K562 (cell line): Measurements from ENCODE around the gene LY6G6C. TPM values are rescaled to one million over a fixed set of nuclear protein-coding genes. Genes with fewer than 3 reads are reported as not detected.

Experiments used
- ARID3B ChIP-seq: fragments of 250-450 bp; sonication (Bioruptor Pico); IDR thresholded peaks from 2 replicates; pipeline ENCODE4 v1.4.0; 2020; ENCODE audit warnings: borderline replicate concordance
- CHCHD3 ChIP-seq: fragments of 250-450 bp; sonication (Bioruptor Pico); IDR thresholded peaks from 2 replicates; pipeline ENCODE4 v2.1.2; 2022; ENCODE audit warnings: mild to moderate bottlenecking
- CTBP1 ChIP-seq: fragments of 450-650 bp; IDR thresholded peaks from 2 replicates; pipeline ENCODE4 v1.6.1; 2016; ENCODE audit warnings: borderline replicate concordance
- MAZ ChIP-seq, 2 experiments: fragments of 450-650 bp in 1 of 2; sonication (generic) in 1 of 2; formaldehyde crosslinking; IDR thresholded peaks in 1 of 2; conservative IDR thresholded peaks in 1 of 2; 2 replicates each; pipeline versions ENCODE4 v1.4.0 to v1.5.0; 2020; ENCODE audit warnings: mild to moderate bottlenecking in 1 of 2, missing genetic modification reagents in 1 of 2
- POLR2AphosphoS5 ChIP-seq: IDR thresholded peaks from 2 replicates; pipeline ENCODE4 v1.6.1; 2011; ENCODE audit warnings: mild to moderate bottlenecking, low read depth, low read length, moderate library complexity; ENCODE audit not compliant: control insufficient read depth, insufficient read depth
- SMARCC2 ChIP-seq: fragments of 450-650 bp; IDR thresholded peaks from 2 replicates; pipeline ENCODE4 v1.6.1; 2017; ENCODE audit warnings: antibody characterized with exemption, moderate library complexity, mild to moderate bottlenecking, low read depth
- TAL1 ChIP-seq: fragments of 450-650 bp; IDR thresholded peaks from 2 replicates; pipeline ENCODE4 v1.6.1; 2016; ENCODE audit warnings: mild to moderate bottlenecking
- ZEB2 ChIP-seq: fragments of 450-650 bp; IDR thresholded peaks from 2 replicates; pipeline ENCODE4 v1.6.1; 2016
- ZFP1 ChIP-seq: fragments of 450-650 bp; formaldehyde crosslinking; IDR thresholded peaks from 2 replicates; pipeline ENCODE4 v1.4.0; 2020; ENCODE audit warnings: mild to moderate bottlenecking, mixed read lengths
- ZNF444 ChIP-seq: fragments of 250-450 bp; sonication (Bioruptor Pico); IDR thresholded peaks from 2 replicates; pipeline ENCODE4 v1.4.0; 2020; ENCODE audit warnings: mild to moderate bottlenecking, moderate library complexity
- polyA plus RNA-seq, 8 experiments: library from polyadenylated mRNA; depleted of rRNA in 4 of 8; stranded (reverse) in 5 of 8; unstranded in 3 of 8; fragments of >200 nt; fragmentation: Nextera tagmentation in 2 of 8; fragmentation: Illumina TruSeq in 1 of 8; extraction: Ambion mirVana in 2 of 8; extraction: Trizol in 1 of 8; gene quantifications; 2 replicates each; pipeline versions ENCODE4 v1.2.1 to v1.2.3, GENCODE V29; 2011 to 2014; ENCODE audit warnings: inconsistent platforms in 1 of 8, missing spikeins in 1 of 8
- total RNA-seq, 7 experiments: library from RNA; depleted of rRNA in 6 of 7; stranded (reverse); fragments of >200 nt in 6 of 7; fragmentation: Illumina TruSeq in 2 of 7; extraction: Trizol in 2 of 7; gene quantifications; 2 replicates each; pipeline versions ENCODE4 v1.2.1 to v1.2.3, GENCODE V29; 2011 to 2021; ENCODE audit warnings: low replicate concordance in 1 of 7
- TF ChIP-seq, protein P1 (sequence below): fragments of 450-650 bp; conservative IDR thresholded peaks from 2 replicates; pipeline ENCODE4 v1.6.1; 2016; ENCODE audit warnings: missing genetic modification characterization, low read depth, mild to moderate bottlenecking, control low read depth, missing compliant biosample characterization
- TF ChIP-seq, protein P2 (sequence below): fragments of 450-650 bp; formaldehyde crosslinking; IDR thresholded peaks from 2 replicates; pipeline ENCODE4 v1.4.0; 2020; ENCODE audit warnings: mild to moderate bottlenecking, moderate library complexity
- TF ChIP-seq, protein P3 (sequence below): fragments of 250-450 bp; sonication (Bioruptor Pico); IDR thresholded peaks from 2 replicates; pipeline ENCODE4 v1.5.0; 2020; ENCODE audit warnings: mild to moderate bottlenecking
- TF ChIP-seq, protein P4 (sequence below): fragments of 250-450 bp; sonication (Bioruptor Pico); IDR thresholded peaks from 2 replicates; pipeline ENCODE4 v1.4.0; 2020; ENCODE audit warnings: mild to moderate bottlenecking, moderate library complexity

The LY6G6C gene
- total and polyA plus RNA-seq, 9 of the 15 experiments (the other 6 are each of a cell fraction or from before 2014, with no cell fraction given), result 0.06 to 0.20 TPM; not detected in 7

GRCh38 chr6:31725502-31726350, 4.2 kb upstream of the LY6G6C start (continued):
- TF ChIP-seq, protein P1, sequence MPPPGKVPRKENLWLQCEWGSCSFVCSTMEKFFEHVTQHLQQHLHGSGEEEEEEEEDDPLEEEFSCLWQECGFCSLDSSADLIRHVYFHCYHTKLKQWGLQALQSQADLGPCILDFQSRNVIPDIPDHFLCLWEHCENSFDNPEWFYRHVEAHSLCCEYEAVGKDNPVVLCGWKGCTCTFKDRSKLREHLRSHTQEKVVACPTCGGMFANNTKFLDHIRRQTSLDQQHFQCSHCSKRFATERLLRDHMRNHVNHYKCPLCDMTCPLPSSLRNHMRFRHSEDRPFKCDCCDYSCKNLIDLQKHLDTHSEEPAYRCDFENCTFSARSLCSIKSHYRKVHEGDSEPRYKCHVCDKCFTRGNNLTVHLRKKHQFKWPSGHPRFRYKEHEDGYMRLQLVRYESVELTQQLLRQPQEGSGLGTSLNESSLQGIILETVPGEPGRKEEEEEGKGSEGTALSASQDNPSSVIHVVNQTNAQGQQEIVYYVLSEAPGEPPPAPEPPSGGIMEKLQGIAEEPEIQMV (tag), result peak; percentile 50; the same call in 1 of the 2 replicates
- peak; percentile 95; the same call in 1 of the 2 replicates for TF ChIP-seq ARID3B (CRISPR knock-in tag)
- peak; percentile 28; the same call in 1 of the 2 replicates for TF ChIP-seq POLR2AphosphoS5
- peak in 1 of 2 experiments; percentile 74; a peak in 2 of 4 replicates for TF ChIP-seq MAZ (CRISPR knock-in tag; conservative IDR thresholded peaks at IDR 0.05 in 1 of 2, IDR thresholded peaks at IDR 0.05 in 1 of 2)
- no peak for TF ChIP-seq TAL1
- TF ChIP-seq, protein P2, sequence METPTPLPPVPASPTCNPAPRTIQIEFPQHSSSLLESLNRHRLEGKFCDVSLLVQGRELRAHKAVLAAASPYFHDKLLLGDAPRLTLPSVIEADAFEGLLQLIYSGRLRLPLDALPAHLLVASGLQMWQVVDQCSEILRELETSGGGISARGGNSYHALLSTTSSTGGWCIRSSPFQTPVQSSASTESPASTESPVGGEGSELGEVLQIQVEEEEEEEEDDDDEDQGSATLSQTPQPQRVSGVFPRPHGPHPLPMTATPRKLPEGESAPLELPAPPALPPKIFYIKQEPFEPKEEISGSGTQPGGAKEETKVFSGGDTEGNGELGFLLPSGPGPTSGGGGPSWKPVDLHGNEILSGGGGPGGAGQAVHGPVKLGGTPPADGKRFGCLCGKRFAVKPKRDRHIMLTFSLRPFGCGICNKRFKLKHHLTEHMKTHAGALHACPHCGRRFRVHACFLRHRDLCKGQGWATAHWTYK (CRISPR knock-in tag), result peak; percentile 88
- TF ChIP-seq SMARCC2, result peak; percentile 52; the same call in 1 of the 2 replicates
- peak; percentile 56; the same call in 1 of the 2 replicates for TF ChIP-seq ZEB2
- TF ChIP-seq, protein P3, sequence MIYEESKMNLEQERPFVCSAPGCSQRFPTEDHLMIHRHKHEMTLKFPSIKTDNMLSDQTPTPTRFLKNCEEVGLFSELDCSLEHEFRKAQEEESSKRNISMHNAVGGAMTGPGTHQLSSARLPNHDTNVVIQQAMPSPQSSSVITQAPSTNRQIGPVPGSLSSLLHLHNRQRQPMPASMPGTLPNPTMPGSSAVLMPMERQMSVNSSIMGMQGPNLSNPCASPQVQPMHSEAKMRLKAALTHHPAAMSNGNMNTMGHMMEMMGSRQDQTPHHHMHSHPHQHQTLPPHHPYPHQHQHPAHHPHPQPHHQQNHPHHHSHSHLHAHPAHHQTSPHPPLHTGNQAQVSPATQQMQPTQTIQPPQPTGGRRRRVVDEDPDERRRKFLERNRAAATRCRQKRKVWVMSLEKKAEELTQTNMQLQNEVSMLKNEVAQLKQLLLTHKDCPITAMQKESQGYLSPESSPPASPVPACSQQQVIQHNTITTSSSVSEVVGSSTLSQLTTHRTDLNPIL (CRISPR knock-in tag), result peak; percentile 39; the same call in 1 of the 2 replicates
- no peak for TF ChIP-seq CHCHD3 (CRISPR knock-in tag)
- TF ChIP-seq, protein P4, sequence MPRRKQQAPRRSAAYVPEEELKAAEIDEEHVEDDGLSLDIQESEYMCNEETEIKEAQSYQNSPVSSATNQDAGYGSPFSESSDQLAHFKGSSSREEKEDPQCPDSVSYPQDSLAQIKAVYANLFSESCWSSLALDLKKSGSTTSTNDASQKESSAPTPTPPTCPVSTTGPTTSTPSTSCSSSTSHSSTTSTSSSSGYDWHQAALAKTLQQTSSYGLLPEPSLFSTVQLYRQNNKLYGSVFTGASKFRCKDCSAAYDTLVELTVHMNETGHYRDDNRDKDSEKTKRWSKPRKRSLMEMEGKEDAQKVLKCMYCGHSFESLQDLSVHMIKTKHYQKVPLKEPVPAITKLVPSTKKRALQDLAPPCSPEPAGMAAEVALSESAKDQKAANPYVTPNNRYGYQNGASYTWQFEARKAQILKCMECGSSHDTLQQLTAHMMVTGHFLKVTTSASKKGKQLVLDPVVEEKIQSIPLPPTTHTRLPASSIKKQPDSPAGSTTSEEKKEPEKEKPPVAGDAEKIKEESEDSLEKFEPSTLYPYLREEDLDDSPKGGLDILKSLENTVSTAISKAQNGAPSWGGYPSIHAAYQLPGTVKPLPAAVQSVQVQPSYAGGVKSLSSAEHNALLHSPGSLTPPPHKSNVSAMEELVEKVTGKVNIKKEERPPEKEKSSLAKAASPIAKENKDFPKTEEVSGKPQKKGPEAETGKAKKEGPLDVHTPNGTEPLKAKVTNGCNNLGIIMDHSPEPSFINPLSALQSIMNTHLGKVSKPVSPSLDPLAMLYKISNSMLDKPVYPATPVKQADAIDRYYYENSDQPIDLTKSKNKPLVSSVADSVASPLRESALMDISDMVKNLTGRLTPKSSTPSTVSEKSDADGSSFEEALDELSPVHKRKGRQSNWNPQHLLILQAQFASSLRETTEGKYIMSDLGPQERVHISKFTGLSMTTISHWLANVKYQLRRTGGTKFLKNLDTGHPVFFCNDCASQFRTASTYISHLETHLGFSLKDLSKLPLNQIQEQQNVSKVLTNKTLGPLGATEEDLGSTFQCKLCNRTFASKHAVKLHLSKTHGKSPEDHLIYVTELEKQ (CRISPR knock-in tag), result no peak
- peak; percentile 11; the same call in 1 of the 2 replicates for TF ChIP-seq ZFP1 (CRISPR knock-in tag)
- TF ChIP-seq ZNF444, result 0 out of 2 replicates have a peak, but pooled peaks have one; percentile 60
- TF ChIP-seq CTBP1, result peak; percentile 68
